DOHH2 (cell line): ENCODE results near the gene CHN2.

Experiments
- H3F3A ChIP-seq: fragments of 200-600 bp; sonication (generic), shearing (Covaris generic); 2 replicates; pipeline ENCODE4 v1.6.0; 2016; ENCODE audit warnings: antibody characterized with exemption, mild to moderate bottlenecking; ENCODE audit not compliant: control insufficient read depth, insufficient read depth
- H3K27ac ChIP-seq: fragments of 200-600 bp; sonication (generic); 2 replicates; pipeline ENCODE4 v1.5.1; 2014; ENCODE audit warnings: low read depth, mild to moderate bottlenecking, low read length, moderate library complexity
- H3K27me3 ChIP-seq: fragments of 200-600 bp; sonication (generic); 2 replicates; pipeline ENCODE4 v1.6.1; 2014; ENCODE audit warnings: mild to moderate bottlenecking, low read length, mixed read lengths; ENCODE audit not compliant: control insufficient read depth
- H3K36me3 ChIP-seq: fragments of 200-600 bp; sonication (generic); 2 replicates; pipeline ENCODE4 v1.6.1; 2014; ENCODE audit warnings: mild to moderate bottlenecking, low read length, moderate library complexity, mixed read lengths; ENCODE audit not compliant: control insufficient read depth
- H3K4me1 ChIP-seq: fragments of 200-600 bp; sonication (generic); 2 replicates; pipeline ENCODE4 v1.6.1; 2014; ENCODE audit warnings: mild to moderate bottlenecking, low read length, mixed read lengths; ENCODE audit not compliant: control insufficient read depth
- H3K4me2 ChIP-seq: fragments of 200-600 bp; sonication (generic); 2 replicates; pipeline ENCODE4 v1.6.0; 2014; ENCODE audit warnings: mild to moderate bottlenecking, low read length, moderate library complexity
- H3K4me3 ChIP-seq: fragments of 200-600 bp; sonication (generic); 2 replicates; pipeline ENCODE4 v1.5.1; 2014; ENCODE audit warnings: mild to moderate bottlenecking, low read length, mixed read lengths
- H3K79me2 ChIP-seq: fragments of 200-600 bp; sonication (generic); 2 replicates; pipeline ENCODE4 v1.6.1; 2014; ENCODE audit warnings: mild to moderate bottlenecking, low read length, mixed read lengths; ENCODE audit not compliant: control insufficient read depth
- H3K9me2 ChIP-seq: fragments of 200-600 bp; sonication (generic); replicated peaks from 2 replicates; pipeline ENCODE4 v1.6.1; 2014; ENCODE audit warnings: mild to moderate bottlenecking, low read length, mixed read lengths; ENCODE audit not compliant: control insufficient read depth
- H3K9me3 ChIP-seq: fragments of 200-600 bp; sonication (generic); 2 replicates; pipeline ENCODE4 v1.6.1; 2014; ENCODE audit warnings: antibody characterized with exemption, low read length, mixed read lengths; ENCODE audit not compliant: control insufficient read depth, insufficient read depth
- H4K20me1 ChIP-seq: fragments of 200-600 bp; sonication (generic); 2 replicates; pipeline ENCODE4 v1.6.0; 2014; ENCODE audit warnings: low read depth, mild to moderate bottlenecking, antibody characterized with exemption, low read length, moderate library complexity; ENCODE audit not compliant: control insufficient read depth, insufficient read depth
- CTCF ChIP-seq: fragments of 200-600 bp; sonication (generic); IDR thresholded peaks from one replicate; pipeline ENCODE4 v1.5.1; 2014; ENCODE audit warnings: antibody characterized with exemption, mild to moderate bottlenecking, low read depth, low read length; ENCODE audit not compliant: poor library complexity, severe bottlenecking
- EZH2phosphoT487 ChIP-seq: fragments of 200-600 bp; sonication (generic); IDR thresholded peaks from 2 replicates; pipeline ENCODE4 v1.6.1; 2017; ENCODE audit warnings: borderline replicate concordance, mild to moderate bottlenecking, antibody characterized with exemption, low read length, moderate library complexity, mixed read lengths

CHN2 gene

GRCh38 chr7:29318853-29319718, 124.5 kb downstream of the CHN2 start:
- Histone ChIP-seq H3K9me3 (no peaks in the 10 kb centered on the region), H3K9me2 (no peaks in the 10 kb centered on the region), H3K27ac (no peak overlapping the region), H3K4me3 (no peak overlapping the region), H4K20me1 (no peaks in the 10 kb centered on the region), H3K27me3 (no peaks in the 10 kb centered on the region), H3K36me3 (no peaks in the 10 kb centered on the region), H3K4me2 (no peak overlapping the region), H3K4me1 (no peaks in the 10 kb centered on the region), H3K79me2 (no peaks in the 10 kb centered on the region), H3F3A (no peaks in the 10 kb centered on the region)
- TF ChIP-seq EZH2phosphoT487 (no peak), CTCF (no peak)

GRCh38 chr7:29319719-29320521, 125.3 kb downstream of the CHN2 start:
- no peak overlapping the region for H3K4me2 ChIP-seq
- TF ChIP-seq EZH2phosphoT487: no peak
- TF ChIP-seq CTCF: no peak
- H3K4me1 ChIP-seq: no peaks in the 10 kb centered on the region

GRCh38 chr7:29320577-29320976, 126.0 kb downstream of the CHN2 start:
- Histone ChIP-seq H3K4me2 (no peak overlapping the region), H3K36me3 (no peaks in the 10 kb centered on the region), H3F3A (no peaks in the 10 kb centered on the region), H3K4me3 (no peak overlapping the region), H3K27me3 (no peaks in the 10 kb centered on the region), H3K9me3 (no peaks in the 10 kb centered on the region), H3K79me2 (no peaks in the 10 kb centered on the region), H3K9me2 (no peaks in the 10 kb centered on the region), H4K20me1 (no peaks in the 10 kb centered on the region), H3K4me1 (no peaks in the 10 kb centered on the region), H3K27ac (no peak overlapping the region)
- no peak for TF ChIP-seq CTCF
- TF ChIP-seq EZH2phosphoT487: no peak

More at GRCh38 chr7:29319719-29320521, 125.3 kb downstream of the CHN2 start:
- H3K9me2 ChIP-seq: no peaks in the 10 kb centered on the region
- no peaks in the 10 kb centered on the region for H3K36me3 ChIP-seq
- no peaks in the 10 kb centered on the region for H3K9me3 ChIP-seq
- no peaks in the 10 kb centered on the region for H4K20me1 ChIP-seq
- H3K27me3 ChIP-seq: no peaks in the 10 kb centered on the region
- no peak overlapping the region for H3K4me3 ChIP-seq
- H3K27ac ChIP-seq: no peak overlapping the region
- no peaks in the 10 kb centered on the region for H3F3A ChIP-seq
- no peaks in the 10 kb centered on the region for H3K79me2 ChIP-seq
